Measurements from ENCODE around the gene CEP70.

GRCh38 chr3:138468451-138468850, 125.6 kb downstream of the CEP70 start:
- TF ChIP-seq, protein P1, sequence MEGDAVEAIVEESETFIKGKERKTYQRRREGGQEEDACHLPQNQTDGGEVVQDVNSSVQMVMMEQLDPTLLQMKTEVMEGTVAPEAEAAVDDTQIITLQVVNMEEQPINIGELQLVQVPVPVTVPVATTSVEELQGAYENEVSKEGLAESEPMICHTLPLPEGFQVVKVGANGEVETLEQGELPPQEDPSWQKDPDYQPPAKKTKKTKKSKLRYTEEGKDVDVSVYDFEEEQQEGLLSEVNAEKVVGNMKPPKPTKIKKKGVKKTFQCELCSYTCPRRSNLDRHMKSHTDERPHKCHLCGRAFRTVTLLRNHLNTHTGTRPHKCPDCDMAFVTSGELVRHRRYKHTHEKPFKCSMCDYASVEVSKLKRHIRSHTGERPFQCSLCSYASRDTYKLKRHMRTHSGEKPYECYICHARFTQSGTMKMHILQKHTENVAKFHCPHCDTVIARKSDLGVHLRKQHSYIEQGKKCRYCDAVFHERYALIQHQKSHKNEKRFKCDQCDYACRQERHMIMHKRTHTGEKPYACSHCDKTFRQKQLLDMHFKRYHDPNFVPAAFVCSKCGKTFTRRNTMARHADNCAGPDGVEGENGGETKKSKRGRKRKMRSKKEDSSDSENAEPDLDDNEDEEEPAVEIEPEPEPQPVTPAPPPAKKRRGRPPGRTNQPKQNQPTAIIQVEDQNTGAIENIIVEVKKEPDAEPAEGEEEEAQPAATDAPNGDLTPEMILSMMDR (IDR thresholded peaks at IDR 0.05), result no peak
- TF ChIP-seq EP300 (IDR thresholded peaks at IDR 0.05) (no peak), POLR2A (IDR thresholded peaks at IDR 0.05; ENCODE audit: low read depth) (no peak)
